ENCODE results near the gene PCSK9.

DNA sequence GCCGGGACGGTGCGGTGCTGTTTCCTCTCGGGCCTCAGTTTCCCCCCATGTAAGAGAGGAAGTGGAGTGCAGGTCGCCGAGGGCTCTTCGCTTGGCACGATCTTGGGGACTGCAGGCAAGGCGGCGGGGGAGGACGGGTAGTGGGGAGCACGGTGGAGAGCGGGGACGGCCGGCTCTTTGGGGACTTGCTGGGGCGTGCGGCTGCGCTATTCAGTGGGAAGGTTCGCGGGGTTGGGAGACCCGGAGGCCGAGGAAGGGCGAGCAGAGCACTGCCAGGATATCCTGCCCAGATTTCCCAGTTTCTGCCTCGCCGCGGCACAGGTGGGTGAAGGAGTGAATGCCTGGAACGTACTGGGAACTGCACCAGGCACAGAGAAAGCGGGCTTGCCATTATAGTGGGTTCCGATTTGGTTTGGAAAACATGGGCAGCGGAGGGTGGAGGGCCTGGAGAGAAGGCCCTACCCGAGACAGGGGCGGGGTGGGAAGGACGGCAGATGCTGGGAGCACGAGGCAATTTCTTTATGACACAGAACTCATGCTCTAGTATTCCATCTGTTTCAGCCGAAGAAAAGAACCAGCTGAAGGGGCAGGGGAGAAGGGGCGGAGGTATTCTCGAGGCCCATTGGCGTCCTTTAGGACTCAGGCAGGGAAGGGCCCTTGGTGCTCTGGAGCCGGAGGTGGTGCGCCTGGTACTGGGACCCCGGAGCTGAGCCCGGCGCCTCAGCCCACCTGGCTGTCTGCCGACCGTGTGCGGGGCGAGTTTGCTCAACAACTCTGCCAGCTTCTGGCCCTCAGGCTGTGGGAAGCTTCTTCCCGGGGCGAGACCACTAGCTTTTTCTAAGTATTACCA is 960 bp downstream of the PCSK9 start:
- TF ChIP-seq, protein P1, sequence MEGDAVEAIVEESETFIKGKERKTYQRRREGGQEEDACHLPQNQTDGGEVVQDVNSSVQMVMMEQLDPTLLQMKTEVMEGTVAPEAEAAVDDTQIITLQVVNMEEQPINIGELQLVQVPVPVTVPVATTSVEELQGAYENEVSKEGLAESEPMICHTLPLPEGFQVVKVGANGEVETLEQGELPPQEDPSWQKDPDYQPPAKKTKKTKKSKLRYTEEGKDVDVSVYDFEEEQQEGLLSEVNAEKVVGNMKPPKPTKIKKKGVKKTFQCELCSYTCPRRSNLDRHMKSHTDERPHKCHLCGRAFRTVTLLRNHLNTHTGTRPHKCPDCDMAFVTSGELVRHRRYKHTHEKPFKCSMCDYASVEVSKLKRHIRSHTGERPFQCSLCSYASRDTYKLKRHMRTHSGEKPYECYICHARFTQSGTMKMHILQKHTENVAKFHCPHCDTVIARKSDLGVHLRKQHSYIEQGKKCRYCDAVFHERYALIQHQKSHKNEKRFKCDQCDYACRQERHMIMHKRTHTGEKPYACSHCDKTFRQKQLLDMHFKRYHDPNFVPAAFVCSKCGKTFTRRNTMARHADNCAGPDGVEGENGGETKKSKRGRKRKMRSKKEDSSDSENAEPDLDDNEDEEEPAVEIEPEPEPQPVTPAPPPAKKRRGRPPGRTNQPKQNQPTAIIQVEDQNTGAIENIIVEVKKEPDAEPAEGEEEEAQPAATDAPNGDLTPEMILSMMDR (conservative IDR thresholded peaks at IDR 0.05), result no peak
- TF ChIP-seq ZFX (IDR thresholded peaks at IDR 0.05), result no peak
